Mesenchymal stem cell (in vitro differentiated cells and primary cell): ENCODE measurements around the gene RBMY1F.
"Not testable (repeated sequence)": the region's sequence is repeated elsewhere in the genome, so short reads cannot be mapped to it uniquely, and the experiment has no call there.

Experiments
- DNase-seq: peaks from one replicate; pipeline ENCODE4 v3.0.0-alpha.2; 2013
- H2AFZ ChIP-seq: one replicate; pipeline ENCODE4 v1.6.1; 2013; ENCODE audit warnings: low read depth, mild to moderate bottlenecking, control low read depth, inconsistent platforms, low read length, moderate library complexity
- H2AK5ac ChIP-seq: 2 replicates; pipeline ENCODE4 v1.6.1; 2013; ENCODE audit warnings: low read length, moderate library complexity, mild to moderate bottlenecking, inconsistent platforms; ENCODE audit not compliant: severe bottlenecking
- H2BK120ac ChIP-seq: one replicate; pipeline ENCODE4 v1.6.1; 2013; ENCODE audit warnings: low read depth, mild to moderate bottlenecking, inconsistent platforms, low read length, moderate library complexity
- H2BK12ac ChIP-seq, 2 experiments: one replicate each; pipeline ENCODE4 v1.6.1; 2013; ENCODE audit warnings: inconsistent platforms in 2 of 2, low read length in 2 of 2, mild to moderate bottlenecking in 2 of 2, moderate library complexity in 2 of 2, control low read depth in 1 of 2
- H2BK15ac ChIP-seq: one replicate; pipeline ENCODE4 v1.6.1; 2013; ENCODE audit warnings: mild to moderate bottlenecking, low read depth, inconsistent platforms; ENCODE audit not compliant: poor library complexity, severe bottlenecking
- H2BK5ac ChIP-seq: 2 replicates; pipeline ENCODE4 v1.6.1; 2013; ENCODE audit warnings: low read depth, mild to moderate bottlenecking, low read length, control low read depth, inconsistent platforms; ENCODE audit not compliant: poor library complexity, severe bottlenecking
- H3K14ac ChIP-seq, 2 experiments: one replicate each; pipeline ENCODE4 v1.6.1; 2013; ENCODE audit warnings: inconsistent platforms in 2 of 2, low read length in 2 of 2, control low read depth in 1 of 2, mild to moderate bottlenecking in 1 of 2, moderate library complexity in 1 of 2
- H3K18ac ChIP-seq, 2 experiments: one replicate each; pipeline ENCODE4 v1.6.1; 2013; ENCODE audit warnings: inconsistent platforms in 2 of 2, low read length in 2 of 2, control low read depth in 1 of 2, low read depth in 1 of 2, mild to moderate bottlenecking in 1 of 2
- H3K23ac ChIP-seq, 2 experiments: one replicate each; pipeline ENCODE4 v1.6.1; 2013; ENCODE audit warnings: inconsistent platforms in 2 of 2, low read length in 2 of 2, mild to moderate bottlenecking in 2 of 2, moderate library complexity in 2 of 2, control low read depth in 1 of 2
- H3K27ac ChIP-seq: 2 replicates; pipeline ENCODE4 v1.5.1; 2013; ENCODE audit warnings: mild to moderate bottlenecking, moderate library complexity, low read length, control low read depth, inconsistent platforms; ENCODE audit not compliant: poor library complexity, severe bottlenecking
- H3K27me3 ChIP-seq, 2 experiments: 2 replicates each; pipeline versions ENCODE4 v1.6.1 to v1.7.0; 2013; ENCODE audit warnings: low read length in 2 of 2, mild to moderate bottlenecking in 2 of 2, moderate library complexity in 2 of 2, control low read depth in 1 of 2, inconsistent platforms in 1 of 2; ENCODE audit not compliant: control insufficient read depth in 1 of 2, insufficient read depth in 1 of 2
- H3K36me3 ChIP-seq, 2 experiments: 2 replicates each; pipeline versions ENCODE4 v1.6.1 to v1.7.0; 2013; ENCODE audit warnings: low read length in 2 of 2, control low read depth in 1 of 2, inconsistent platforms in 1 of 2, low read depth in 1 of 2, mild to moderate bottlenecking in 1 of 2; ENCODE audit not compliant: insufficient read depth in 2 of 2, control insufficient read depth in 1 of 2
- H3K4ac ChIP-seq, 2 experiments: one replicate each; pipeline ENCODE4 v1.6.1; 2013; ENCODE audit warnings: inconsistent platforms in 2 of 2, low read length in 2 of 2, mild to moderate bottlenecking in 2 of 2, moderate library complexity in 2 of 2, control low read depth in 1 of 2, low read depth in 1 of 2
- H3K4me1 ChIP-seq: 2 replicates; pipeline ENCODE4 v1.6.1; 2013; ENCODE audit warnings: low read depth, low read length, control low read depth; ENCODE audit not compliant: control insufficient read depth, insufficient read depth
- H3K4me2 ChIP-seq: 2 replicates; pipeline ENCODE4 v1.6.1; 2013; ENCODE audit warnings: low read length, mild to moderate bottlenecking, inconsistent platforms; ENCODE audit not compliant: poor library complexity, severe bottlenecking
- H3K4me3 ChIP-seq, 2 experiments: 2 replicates each; pipeline versions ENCODE4 v1.5.1 to v1.7.0; 2013; ENCODE audit warnings: low read length in 2 of 2, mild to moderate bottlenecking in 2 of 2, control low read depth in 1 of 2, low read depth in 1 of 2; ENCODE audit not compliant: insufficient read depth in 1 of 2
- H3K79me1 ChIP-seq: replicated peaks from 2 replicates; pipeline ENCODE4 v1.6.1; 2013; ENCODE audit warnings: mild to moderate bottlenecking, control low read depth, low read length, inconsistent platforms; ENCODE audit not compliant: poor library complexity, severe bottlenecking
- H3K9ac ChIP-seq: 2 replicates; pipeline ENCODE4 v1.7.0; 2013; ENCODE audit warnings: mild to moderate bottlenecking, low read length, moderate library complexity
- H3K9me3 ChIP-seq: 2 replicates; pipeline ENCODE4 v1.7.0; 2013; ENCODE audit warnings: mild to moderate bottlenecking, low read length; ENCODE audit not compliant: control insufficient read depth
- H4K8ac ChIP-seq: one replicate; pipeline ENCODE4 v1.6.1; 2013; ENCODE audit warnings: inconsistent platforms, mild to moderate bottlenecking, low read length, moderate library complexity
- H4K91ac ChIP-seq: one replicate; pipeline ENCODE4 v1.6.1; 2013; ENCODE audit warnings: mild to moderate bottlenecking, low read length, inconsistent platforms
- WGBS: methylation state at CpG from one replicate; pipeline ENCODE4 v1.1.7; 2013; ENCODE audit warnings: mixed read lengths; 5-methylcytosine and 5-hydroxymethylcytosine counted together

The RBMY1F gene

GRCh38 chrY:22130494-22130893, 52.2 kb downstream of the RBMY1F start:
- H2BK5ac ChIP-seq, H3K27ac ChIP-seq, H3K27me3 ChIP-seq, H2AFZ ChIP-seq, H2BK120ac ChIP-seq, H3K4me3 ChIP-seq, H2AK5ac ChIP-seq, H3K9me3 ChIP-seq, H4K8ac ChIP-seq, H3K14ac ChIP-seq, H3K18ac ChIP-seq, H2BK12ac ChIP-seq, H2BK15ac ChIP-seq, H3K79me1 ChIP-seq, H3K4me2 ChIP-seq, DNase-seq, H3K4me1 ChIP-seq, H3K23ac ChIP-seq, H3K36me3 ChIP-seq, H3K4ac ChIP-seq, H4K91ac ChIP-seq, H3K9ac ChIP-seq: not testable (repeated sequence)
- WGBS, result no CpG with 5 or more reads among the region's 8 CpGs
